OCI-LY1 (cell line): ENCODE measurements around the gene CDC34.
A peak's percentile ranks its signal among the peaks of the same experiment; 100 is the strongest.

Source experiments
- H2AFZ ChIP-seq: fragments of 200-600 bp; sonication (generic), shearing (Covaris generic); 2 replicates; pipeline ENCODE4 v1.6.0; 2014; ENCODE audit warnings: antibody characterized with exemption, mild to moderate bottlenecking, low read length
- H3F3A ChIP-seq: fragments of 200-600 bp; sonication (generic), shearing (Covaris generic); 2 replicates; pipeline ENCODE4 v1.6.0; 2014; ENCODE audit warnings: mild to moderate bottlenecking, antibody characterized with exemption, low read length, moderate library complexity; ENCODE audit not compliant: insufficient read depth
- H3K27ac ChIP-seq: fragments of 200-600 bp; sonication (generic); 2 replicates; pipeline ENCODE4 v1.5.1; 2014; ENCODE audit warnings: low read length, mixed run types, mild to moderate bottlenecking, low read depth; ENCODE audit not compliant: poor library complexity, severe bottlenecking
- H3K27me3 ChIP-seq: fragments of 200-600 bp; sonication (generic); 2 replicates; pipeline ENCODE4 v1.6.0; 2014; ENCODE audit warnings: antibody characterized with exemption, mild to moderate bottlenecking, low read length, moderate library complexity; ENCODE audit not compliant: insufficient read depth
- H3K36me3 ChIP-seq: fragments of 200-600 bp; sonication (generic); 2 replicates; pipeline ENCODE4 v1.6.1; 2014; ENCODE audit warnings: mild to moderate bottlenecking, antibody characterized with exemption, low read length, moderate library complexity, mixed read lengths; ENCODE audit not compliant: insufficient read depth
- H3K4me1 ChIP-seq: fragments of 200-600 bp; sonication (generic); 2 replicates; pipeline ENCODE4 v1.5.1; 2014; ENCODE audit warnings: mild to moderate bottlenecking, low read length, moderate library complexity; ENCODE audit not compliant: insufficient read depth, severe bottlenecking
- H3K4me2 ChIP-seq: fragments of 200-600 bp; sonication (generic), shearing (Covaris generic); 2 replicates; pipeline ENCODE4 v1.6.1; 2014; ENCODE audit warnings: low read length
- H3K4me3 ChIP-seq: fragments of 200-600 bp; sonication (generic); 2 replicates; pipeline ENCODE4 v1.5.1; 2014; ENCODE audit warnings: low read length, low read depth, mild to moderate bottlenecking, mixed read lengths; ENCODE audit not compliant: poor library complexity, severe bottlenecking
- H3K79me2 ChIP-seq: fragments of 200-600 bp; shearing (Covaris generic); 2 replicates; pipeline ENCODE4 v1.6.1; 2016; ENCODE audit warnings: mixed run types, low read length, mixed read lengths; ENCODE audit not compliant: insufficient read depth
- H3K9ac ChIP-seq: fragments of 200-600 bp; sonication (generic), shearing (Covaris generic); 2 replicates; pipeline ENCODE4 v1.6.1; 2014; ENCODE audit warnings: mild to moderate bottlenecking, low read length, mixed read lengths
- H3K9me2 ChIP-seq: fragments of 200-600 bp; sonication (generic), shearing (Covaris generic); 2 replicates; pipeline ENCODE4 v1.6.1; 2014; ENCODE audit warnings: low read depth, mild to moderate bottlenecking, low read length, mixed read lengths
- H3K9me3 ChIP-seq: fragments of 200-600 bp; shearing (Covaris generic); 2 replicates; pipeline ENCODE4 v1.6.1; 2014; ENCODE audit warnings: low read length, mixed read lengths
- H4K20me1 ChIP-seq: fragments of 200-600 bp; sonication (generic), shearing (Covaris generic); 2 replicates; pipeline ENCODE4 v1.6.0; 2016; ENCODE audit warnings: mild to moderate bottlenecking, low read length; ENCODE audit not compliant: insufficient read depth
- EZH2 ChIP-seq: fragments of 200-600 bp; sonication (generic), shearing (Covaris generic); IDR thresholded peaks from 2 replicates; pipeline ENCODE4 v1.8.0; 2017; ENCODE audit warnings: borderline replicate concordance, mixed run types, mild to moderate bottlenecking, antibody characterized with exemption, low read length, moderate library complexity, mixed read lengths
- TF ChIP-seq, protein P1 (sequence below): fragments of 200-600 bp; sonication (generic), shearing (Covaris generic); IDR thresholded peaks from 2 replicates; pipeline ENCODE4 v1.5.1; 2017; ENCODE audit warnings: mild to moderate bottlenecking, antibody characterized with exemption, low read length, moderate library complexity, mixed read lengths

CDC34 gene

DNA sequence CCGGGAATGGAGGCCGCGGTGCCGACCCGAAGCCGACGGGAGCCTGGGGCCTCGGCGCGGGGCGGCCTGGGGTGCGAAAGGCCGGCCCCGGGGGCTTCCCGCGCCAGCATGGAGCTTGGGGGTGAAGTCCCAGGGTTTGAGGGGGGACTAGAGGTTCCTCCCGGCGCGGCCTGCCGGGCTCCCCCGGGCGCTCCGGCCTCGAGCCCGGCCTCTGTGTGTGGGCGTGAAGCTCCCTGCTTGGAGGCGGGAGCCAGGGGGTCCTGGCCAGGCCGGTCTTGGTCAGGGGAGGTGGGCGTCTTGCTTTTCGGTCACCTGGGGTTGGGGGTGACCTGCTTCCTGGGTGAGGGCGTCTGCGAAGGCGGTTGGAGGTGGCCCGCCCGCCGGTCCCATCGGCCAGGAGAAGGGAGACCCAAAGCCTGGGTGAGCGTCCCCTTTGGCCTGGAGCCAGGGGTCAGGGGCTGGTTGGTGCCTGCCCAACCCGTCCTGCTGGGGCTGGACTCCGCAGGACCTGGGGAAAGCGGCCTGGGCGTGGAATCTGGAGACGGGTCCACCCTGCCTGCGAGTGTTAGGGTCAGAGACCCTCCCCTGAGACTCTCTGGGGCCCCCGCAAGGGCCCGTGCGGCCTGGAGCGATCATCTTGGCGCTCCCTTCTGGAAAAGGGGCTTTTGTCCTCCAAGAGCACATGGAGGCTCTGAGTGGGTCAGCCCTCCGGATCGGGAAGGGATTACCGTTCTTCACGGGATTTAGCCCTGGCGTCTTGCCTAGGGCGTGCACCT, 41.4 kb downstream of the CDC34 start:
- Histone ChIP-seq H3K4me2 (peak overlapping the region; percentile 67), H3K9me3 (no peaks in the 10 kb centered on the region), H3K27ac (peak overlapping the region; percentile 49), H3K27me3 (no peaks in the 10 kb centered on the region), H3K9ac (peak overlapping the region; percentile 96), H3F3A (peaks cover 7% of the 10 kb centered on the region; the same call in 1 of the 2 replicates), H3K4me1 (peaks cover 32% of the 10 kb centered on the region), H3K9me2 (no peaks in the 10 kb centered on the region), H3K36me3 (peaks cover 5% of the 10 kb centered on the region; the same call in 1 of the 2 replicates), H3K4me3 (peak overlapping the region; percentile 94), H4K20me1 (no peaks in the 10 kb centered on the region), H2AFZ (no peak overlapping the region), H3K79me2 (peaks cover 39% of the 10 kb centered on the region)
- TF ChIP-seq EZH2 = no peak
- TF ChIP-seq, protein P1, sequence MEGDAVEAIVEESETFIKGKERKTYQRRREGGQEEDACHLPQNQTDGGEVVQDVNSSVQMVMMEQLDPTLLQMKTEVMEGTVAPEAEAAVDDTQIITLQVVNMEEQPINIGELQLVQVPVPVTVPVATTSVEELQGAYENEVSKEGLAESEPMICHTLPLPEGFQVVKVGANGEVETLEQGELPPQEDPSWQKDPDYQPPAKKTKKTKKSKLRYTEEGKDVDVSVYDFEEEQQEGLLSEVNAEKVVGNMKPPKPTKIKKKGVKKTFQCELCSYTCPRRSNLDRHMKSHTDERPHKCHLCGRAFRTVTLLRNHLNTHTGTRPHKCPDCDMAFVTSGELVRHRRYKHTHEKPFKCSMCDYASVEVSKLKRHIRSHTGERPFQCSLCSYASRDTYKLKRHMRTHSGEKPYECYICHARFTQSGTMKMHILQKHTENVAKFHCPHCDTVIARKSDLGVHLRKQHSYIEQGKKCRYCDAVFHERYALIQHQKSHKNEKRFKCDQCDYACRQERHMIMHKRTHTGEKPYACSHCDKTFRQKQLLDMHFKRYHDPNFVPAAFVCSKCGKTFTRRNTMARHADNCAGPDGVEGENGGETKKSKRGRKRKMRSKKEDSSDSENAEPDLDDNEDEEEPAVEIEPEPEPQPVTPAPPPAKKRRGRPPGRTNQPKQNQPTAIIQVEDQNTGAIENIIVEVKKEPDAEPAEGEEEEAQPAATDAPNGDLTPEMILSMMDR = no peak

DNA sequence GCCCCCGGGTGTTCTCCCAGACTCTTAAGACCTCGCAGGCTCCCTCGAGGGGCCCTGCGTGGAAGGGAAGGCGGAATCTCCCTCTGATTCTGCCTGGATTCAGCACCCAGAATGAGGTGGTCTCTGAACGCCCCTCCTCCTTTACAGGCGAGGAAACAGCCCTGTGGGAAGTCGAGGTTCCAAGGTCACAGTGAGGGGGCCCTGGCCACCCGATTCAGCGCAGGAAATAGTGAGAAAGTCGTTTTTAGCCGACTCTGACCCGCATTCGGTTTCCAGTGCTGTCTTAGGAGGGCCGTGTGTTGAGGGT, 41.9 kb downstream of the CDC34 start:
- H3K9me3 ChIP-seq = no peaks in the 10 kb centered on the region
- TF ChIP-seq, protein P1 = no peak
- TF ChIP-seq EZH2 = no peak
- no peaks in the 10 kb centered on the region for H3K27me3 ChIP-seq
- H3K4me3 ChIP-seq = peak overlapping the region; percentile 94
- H3K4me1 ChIP-seq = peaks cover 32% of the 10 kb centered on the region
- peak overlapping the region; percentile 96 for H3K9ac ChIP-seq
- H3F3A ChIP-seq = peaks cover 7% of the 10 kb centered on the region; the same call in 1 of the 2 replicates
- no peak overlapping the region for H2AFZ ChIP-seq
- no peaks in the 10 kb centered on the region for H3K9me2 ChIP-seq
- H3K79me2 ChIP-seq = peaks cover 39% of the 10 kb centered on the region
- peak overlapping the region; percentile 67 for H3K4me2 ChIP-seq
- peak overlapping the region; percentile 49 for H3K27ac ChIP-seq
- no peaks in the 10 kb centered on the region for H4K20me1 ChIP-seq
- H3K36me3 ChIP-seq = peaks cover 5% of the 10 kb centered on the region; the same call in 1 of the 2 replicates

DNA sequence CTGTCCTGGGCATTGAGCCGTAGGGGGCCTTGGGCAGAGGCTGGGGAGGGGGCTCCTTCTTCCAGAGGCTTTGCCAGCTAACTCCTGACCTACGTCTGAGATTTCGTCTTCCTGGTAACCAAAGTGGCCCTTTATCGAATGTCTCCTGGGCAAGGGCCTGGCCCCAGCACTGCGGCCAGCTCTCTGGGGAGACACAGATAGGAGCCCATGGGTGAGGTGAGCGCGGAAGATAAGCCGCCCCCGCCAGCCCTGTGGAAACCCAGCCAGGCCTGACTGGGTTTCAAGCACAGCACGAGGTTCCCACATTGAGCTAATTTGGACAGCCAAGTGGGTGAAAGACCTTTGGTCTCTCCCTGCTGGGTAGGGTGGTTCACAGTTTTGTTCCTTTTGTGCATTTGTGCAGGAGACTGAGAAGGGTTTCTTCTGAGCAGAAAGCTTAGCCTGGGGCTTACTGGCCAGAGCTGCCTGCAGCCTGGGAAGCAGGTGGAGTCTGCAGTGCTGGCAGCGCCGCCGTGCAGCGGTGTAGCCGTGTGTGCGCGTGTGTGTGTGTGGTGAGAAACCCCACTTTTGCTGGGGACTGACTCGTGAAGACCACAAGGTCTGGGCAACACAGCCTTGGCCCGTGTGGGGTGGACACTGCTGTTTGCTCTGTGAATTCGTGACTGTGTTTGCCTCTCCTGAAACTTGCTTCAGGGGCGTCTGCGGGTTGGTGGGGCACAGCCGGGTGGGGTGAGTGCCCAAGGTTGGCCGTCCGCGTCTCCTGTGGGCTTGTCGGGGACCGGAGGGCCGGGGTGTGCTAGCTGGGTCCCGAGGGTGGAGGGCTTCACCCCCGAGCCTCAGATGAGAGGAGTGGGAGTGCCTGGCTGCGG, 43.3 kb downstream of the CDC34 start:
- H3K79me2 ChIP-seq = peaks cover 39% of the 10 kb centered on the region
- H4K20me1 ChIP-seq = no peaks in the 10 kb centered on the region
- H3K27ac ChIP-seq = peak overlapping the region; percentile 49
- no peak overlapping the region for H2AFZ ChIP-seq
- H3F3A ChIP-seq = peaks cover 7% of the 10 kb centered on the region; the same call in 1 of the 2 replicates
- H3K36me3 ChIP-seq = peaks cover 16% of the 10 kb centered on the region; the same call in 1 of the 2 replicates
- peak overlapping the region; percentile 46; the same call in 1 of the 2 replicates for H3K9ac ChIP-seq
- H3K4me3 ChIP-seq = peak overlapping the region; percentile 94
- no peaks in the 10 kb centered on the region for H3K27me3 ChIP-seq
- TF ChIP-seq, protein P1 = no peak
- no peak for TF ChIP-seq EZH2
- peaks cover 32% of the 10 kb centered on the region for H3K4me1 ChIP-seq
- peak overlapping the region; percentile 67 for H3K4me2 ChIP-seq
- no peaks in the 10 kb centered on the region for H3K9me3 ChIP-seq
- H3K9me2 ChIP-seq = no peaks in the 10 kb centered on the region
